Dedifferentiated amniotic fluid mesenchymal stem cell (primary cell): ENCODE results near the gene ANKRD11.

ENCODE experiments used
- DNase-seq: peaks from one replicate; pipeline ENCODE4 v3.0.0-alpha.2; 2016; ENCODE audit errors: extremely low spot score

Gene ANKRD11

DNA sequence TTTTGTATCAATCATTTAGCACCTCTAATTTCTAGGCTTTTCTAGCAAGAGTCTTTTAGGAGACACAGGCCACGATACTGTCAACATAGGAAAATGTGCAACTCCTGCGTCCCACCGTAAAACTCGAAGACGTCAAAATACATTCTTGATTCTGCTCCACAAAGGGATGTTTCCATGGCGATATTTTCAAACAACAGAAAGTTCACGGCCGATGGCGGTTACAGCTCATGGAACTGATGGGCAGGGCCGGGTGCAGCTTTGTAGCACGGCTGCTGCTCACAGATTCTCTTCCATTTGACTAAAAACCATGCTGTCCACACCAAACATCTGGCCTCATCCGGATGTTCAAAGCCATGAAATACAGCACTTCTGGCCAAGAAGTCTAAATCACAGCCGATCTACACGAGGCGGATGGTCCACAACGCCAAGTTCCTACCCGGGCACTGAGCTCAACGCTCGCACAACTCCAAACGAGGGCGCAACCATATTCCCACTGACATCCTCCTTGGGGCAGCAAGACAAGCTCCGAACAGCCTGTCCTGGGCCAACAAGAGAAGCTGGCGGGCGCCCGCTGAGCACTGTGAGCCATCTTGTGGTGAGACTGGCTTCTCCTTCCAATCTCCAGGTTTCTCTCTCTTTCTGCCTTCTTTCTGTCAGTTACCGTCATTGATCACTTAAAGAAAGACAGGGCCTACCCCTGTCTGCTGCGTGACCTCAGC, 193.0 kb downstream of the ANKRD11 start:
- no peak for DNase-seq

- DNase-seq, result no peak
Observed at GRCh38 chr16:89295915-89296314, 194.4 kb downstream of the ANKRD11 start.

DNA sequence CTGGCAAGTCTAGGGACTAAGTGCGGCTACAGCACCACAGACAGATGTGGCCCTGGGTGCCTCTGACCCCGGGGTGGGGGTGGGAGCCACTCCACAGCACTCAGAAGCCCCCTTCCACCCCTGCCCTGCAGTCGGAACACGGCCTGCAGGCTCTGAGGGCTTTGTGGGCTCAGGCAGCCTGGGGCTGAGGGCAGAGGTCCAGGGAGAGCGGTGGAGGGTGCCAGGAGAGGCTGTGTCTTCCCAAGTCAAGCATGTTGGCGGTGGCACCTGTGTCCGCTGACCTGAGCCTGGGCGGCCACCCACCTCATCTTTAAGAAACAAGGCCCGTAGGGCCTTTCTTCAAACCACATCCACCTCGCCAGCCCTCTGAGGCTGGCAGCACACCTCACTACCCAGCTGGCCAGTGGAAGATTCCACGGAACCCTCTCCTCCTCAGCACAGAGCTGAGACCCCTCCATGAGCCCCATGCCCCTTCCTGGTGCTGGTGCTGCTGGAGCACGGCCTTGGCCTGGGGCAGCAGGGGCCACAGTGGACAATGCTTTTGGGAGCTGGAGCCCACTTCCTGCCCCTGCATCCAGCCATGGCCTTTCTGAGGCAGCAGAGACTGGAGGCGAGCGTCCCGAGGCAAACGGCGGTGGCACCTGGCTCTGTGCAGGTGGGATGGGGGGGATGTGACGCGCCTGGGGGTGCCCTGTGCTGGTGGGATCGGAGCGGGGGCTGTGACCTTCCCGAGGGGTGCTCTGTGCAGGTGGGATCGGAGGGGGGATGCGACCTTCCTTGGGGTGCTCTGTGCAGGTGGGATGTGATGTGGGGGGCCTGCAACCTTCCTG, 195.1 kb downstream of the ANKRD11 start:
- DNase-seq, result no peak

- no peak for DNase-seq
Observed at GRCh38 chr16:89294486-89294885, 195.9 kb downstream of the ANKRD11 start.

GRCh38 chr16:89293276-89294143, 196.9 kb downstream of the ANKRD11 start:
- no peak for DNase-seq

DNA sequence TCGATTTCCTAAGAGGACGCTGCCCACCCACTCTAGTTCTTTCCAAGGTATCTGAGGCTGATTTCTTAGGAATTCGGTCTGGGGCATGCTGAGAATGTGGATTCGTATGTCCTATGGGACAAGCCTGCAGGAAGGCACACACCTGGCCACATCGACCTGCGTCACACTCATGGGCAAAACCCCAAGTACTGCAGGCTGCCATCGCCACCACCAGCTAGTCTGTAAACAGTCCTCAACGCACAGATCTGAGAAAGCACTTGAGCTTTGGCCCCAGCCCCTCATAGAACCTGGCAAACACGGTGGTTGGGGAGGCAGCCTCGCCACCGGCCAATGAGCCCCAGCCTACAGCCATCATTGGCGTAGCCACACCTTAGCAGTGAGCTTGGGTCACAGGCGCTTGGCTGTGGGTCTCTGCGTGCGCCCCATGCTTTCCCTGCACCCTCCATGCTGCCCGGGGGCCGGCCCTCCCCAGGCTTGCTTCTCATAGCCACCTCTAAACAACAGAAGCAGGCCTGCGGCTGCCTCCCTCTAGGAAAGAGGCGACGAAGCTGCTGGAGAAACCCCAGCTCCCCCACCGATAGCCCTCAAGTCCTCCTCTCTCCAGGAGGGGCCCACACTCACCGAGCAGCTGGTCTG, 197.8 kb downstream of the ANKRD11 start:
- DNase-seq, result no peak

- DNase-seq, result no peak
Observed at GRCh38 chr16:89291776-89292175, 198.6 kb downstream of the ANKRD11 start.

- DNase-seq, result no peak
Observed at GRCh38 chr16:89291363-89291762, 199.0 kb downstream of the ANKRD11 start.

DNA sequence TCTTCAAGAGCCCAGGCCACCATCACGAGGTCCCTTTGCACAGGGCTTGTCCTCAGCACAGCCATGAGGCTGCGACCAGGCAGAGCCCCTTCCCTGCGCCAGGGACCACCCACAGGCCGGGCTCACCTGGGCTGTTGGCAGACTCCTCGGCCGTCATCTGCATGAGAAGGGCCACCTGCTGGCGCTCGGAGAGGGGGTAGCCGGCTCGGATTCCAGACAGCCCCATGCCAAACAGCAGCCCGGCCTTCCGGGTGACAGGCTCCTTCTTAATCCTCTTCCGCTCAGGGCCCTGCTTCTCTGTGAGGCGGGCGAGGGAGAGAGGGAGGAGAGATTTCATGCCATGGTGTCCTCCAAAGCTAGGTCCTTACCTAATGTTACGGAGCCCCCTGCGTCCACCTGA, 199.5 kb downstream of the ANKRD11 start:
- DNase-seq, result no peak

- DNase-seq, result no peak
Observed at GRCh38 chr16:89290472-89290871, 199.9 kb downstream of the ANKRD11 start.

DNA sequence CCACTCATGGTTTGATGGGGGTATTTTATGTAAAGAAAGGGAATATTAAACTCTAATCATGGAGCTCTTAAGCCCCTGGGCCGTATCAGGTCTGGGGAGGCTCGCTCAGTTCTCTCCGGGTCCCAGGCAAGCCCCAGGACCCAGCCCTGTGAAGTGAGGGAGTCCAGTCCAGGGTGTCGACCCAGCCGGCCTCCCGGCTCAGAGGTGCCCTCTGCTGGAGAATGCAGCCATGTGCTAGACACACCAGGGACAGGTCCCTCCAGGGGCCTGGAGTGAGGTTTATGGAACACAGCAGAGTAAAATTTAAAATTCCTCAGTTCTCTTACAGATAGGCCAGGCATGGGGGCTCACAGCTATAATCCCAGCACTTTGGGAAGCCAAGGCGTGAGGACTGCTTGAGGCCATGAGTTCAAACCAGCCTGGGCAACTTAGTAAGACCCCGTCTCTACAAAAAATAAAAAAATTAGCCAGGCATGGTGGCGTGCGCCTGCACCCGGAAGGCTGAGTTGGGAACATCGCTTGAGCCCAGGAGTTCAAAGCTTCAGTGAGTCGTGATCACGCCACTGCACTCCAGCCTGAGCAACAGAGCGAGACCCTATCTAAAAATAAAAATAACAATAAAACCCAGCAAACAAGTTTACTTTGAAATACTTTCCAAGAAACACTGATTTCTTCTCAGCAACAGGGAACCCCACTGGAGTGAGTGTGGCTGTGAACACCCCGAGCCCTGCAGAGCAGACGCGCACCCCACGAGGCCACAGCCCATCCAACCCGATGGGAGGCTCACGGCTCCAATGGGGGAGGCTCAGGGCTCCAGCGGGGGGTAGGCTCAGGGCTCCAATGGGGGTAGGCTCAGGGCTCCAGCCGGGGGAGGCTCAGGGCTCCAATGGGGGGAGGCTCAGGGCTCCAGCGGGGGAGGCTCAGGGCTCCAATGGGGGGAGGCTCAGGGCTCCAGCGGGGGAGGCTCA, 200.6 kb downstream of the ANKRD11 start:
- no peak for DNase-seq

DNA sequence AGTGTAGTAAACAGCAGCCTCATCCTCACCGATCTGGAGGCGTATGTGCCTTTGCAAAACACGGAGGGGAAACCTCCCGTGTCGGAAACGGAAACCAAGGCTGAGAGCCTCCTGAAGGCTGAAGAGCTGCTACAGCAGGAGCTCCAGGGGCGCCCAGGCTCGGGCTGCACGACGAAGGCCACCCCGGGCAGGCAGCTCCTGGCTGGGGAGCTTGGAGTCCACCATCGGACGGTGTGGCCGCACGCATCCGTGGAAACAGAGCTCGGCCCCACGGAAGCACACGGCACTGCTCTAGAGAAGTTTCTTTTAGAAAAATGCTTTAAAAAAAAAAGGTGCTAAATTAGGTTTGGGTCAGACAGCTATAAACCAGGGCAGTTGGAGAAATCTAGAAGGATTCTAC, 201.4 kb downstream of the ANKRD11 start:
- DNase-seq, result no peak

DNA sequence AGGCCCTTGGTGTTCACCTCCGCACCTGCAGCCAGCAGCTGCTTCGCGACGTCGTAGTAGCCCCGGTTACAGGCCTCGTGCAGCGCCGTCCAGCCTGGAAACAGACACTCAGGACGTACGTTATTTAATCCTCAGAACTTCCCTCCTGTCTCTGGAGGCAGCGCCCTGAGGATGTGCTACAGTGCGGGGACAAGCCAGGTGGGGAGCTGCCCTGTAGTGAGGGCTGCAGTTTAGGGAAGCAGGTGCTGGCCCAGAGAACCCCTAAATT, 201.8 kb downstream of the ANKRD11 start:
- DNase-seq, result no peak

DNA sequence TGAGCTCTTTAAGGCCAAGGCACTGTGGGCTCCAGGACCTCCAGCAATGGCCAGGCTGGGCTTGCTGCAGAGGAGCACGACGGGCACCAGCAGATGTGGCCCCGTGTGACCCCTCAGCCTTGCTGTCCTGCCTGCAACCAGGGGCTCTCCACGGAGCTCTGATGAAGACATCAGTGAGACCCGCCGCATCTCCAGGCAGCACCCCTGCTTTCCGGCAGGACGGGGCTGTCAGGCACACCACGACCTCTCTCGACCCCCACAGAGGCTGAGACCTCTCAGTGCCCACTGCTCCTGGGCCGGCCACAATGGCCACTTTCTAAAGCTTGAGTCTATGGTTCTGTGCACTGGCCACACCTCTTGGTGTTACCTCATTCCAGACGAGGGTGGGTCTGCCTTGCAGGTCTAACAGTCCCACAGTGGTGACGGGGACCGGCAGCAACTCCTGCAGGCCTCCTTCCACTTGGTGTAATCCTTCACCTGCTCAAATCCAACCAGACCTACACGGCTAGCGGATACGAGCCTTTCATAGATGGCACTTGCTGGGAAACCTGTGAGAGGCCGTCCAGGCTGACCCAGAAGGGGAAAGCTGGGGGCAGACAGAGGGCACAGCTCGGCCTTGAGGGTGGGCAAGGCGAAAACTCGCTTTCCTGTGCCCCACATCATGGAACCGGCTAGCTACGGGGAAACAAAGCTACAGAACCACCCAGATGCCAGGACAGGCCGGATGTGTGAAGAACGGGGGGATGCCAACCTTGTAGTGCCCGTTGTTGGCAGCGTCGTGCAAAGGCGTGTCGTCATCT, 202.4 kb downstream of the ANKRD11 start:
- DNase-seq, result no peak

GRCh38 chr16:89286096-89286495, 204.3 kb downstream of the ANKRD11 start:
- no peak for DNase-seq

DNA sequence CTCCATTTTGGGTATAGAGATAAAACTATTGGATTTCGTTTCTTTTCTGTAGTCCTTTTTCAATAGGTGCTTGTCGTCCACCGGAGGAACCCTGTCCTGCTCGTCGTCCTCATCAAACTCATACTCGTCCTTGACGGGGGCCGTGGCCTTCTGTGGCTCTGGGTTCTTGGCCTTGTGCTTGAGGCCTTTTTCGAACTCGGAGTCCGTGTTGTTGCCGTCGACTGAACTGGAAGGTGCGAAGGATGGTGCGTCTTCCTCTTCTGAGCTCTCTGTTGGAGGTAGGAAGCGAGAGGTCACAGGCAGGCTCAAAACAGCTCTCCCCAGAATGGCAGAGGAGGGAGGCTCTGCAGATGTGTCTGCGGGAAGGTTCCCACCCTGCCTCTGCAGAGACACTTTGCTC, 205.0 kb downstream of the ANKRD11 start:
- no peak for DNase-seq

DNA sequence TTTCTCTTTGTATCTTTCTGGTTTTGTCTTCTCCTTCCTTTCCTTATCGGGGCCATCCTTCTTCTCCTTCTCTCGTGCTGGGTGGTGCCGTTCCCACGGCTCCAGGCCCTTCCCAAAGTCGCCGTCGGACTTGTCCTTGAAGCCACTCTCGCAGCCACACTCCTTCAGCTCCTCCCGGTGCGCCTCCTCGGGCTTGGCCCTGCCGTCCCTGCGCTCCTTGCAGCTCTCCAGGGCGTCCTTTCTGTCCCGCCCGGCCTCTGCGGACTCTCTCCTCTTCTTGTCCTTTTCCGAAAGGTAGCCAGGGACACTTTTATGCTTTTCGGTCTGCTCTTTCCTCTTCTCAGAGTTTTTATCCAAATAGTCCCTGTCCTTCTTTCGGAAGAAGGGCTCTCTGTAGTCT, 206.9 kb downstream of the ANKRD11 start:
- DNase-seq, result no peak

DNA sequence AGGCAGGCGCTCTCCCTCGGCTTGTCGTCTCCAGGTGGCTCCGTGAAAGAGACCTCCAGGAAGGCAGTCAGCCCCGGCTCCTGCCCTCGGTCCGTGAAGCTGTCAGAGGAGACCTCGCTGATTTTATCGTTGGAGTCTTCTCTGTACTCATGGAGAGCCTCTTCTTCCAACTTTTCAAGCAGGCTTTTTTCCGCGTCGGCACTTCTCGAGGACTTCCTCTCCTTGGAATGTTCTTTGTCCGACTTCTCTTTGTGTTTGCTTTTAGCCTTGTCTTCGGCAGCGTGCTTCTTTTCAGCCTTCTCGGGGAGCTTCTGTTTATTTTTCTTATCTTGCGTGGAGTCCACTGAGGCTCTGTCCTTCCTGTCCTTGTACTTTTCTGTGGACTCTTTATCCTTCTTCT, 207.8 kb downstream of the ANKRD11 start:
- no peak for DNase-seq

DNA sequence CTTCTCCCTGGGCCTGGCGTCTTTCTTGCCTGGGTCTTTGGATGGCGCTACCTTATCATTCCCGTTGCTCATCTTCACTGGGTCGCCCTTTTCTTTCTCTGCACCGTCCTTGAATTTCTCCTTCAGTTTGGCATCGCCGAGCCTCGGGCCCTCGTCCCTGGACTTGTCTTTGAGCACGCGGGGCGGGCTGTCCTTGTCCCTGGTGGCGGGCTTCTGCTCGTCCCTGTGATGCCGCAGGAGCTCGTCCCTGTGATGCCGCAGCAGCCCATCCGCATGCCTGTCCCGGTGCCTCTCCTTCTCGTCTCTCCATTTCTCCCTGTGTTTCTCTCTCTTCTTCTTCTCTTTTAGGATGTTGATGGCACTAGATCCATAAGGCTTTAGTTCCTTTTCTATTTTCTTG, 208.5 kb downstream of the ANKRD11 start:
- DNase-seq, result no peak

DNA sequence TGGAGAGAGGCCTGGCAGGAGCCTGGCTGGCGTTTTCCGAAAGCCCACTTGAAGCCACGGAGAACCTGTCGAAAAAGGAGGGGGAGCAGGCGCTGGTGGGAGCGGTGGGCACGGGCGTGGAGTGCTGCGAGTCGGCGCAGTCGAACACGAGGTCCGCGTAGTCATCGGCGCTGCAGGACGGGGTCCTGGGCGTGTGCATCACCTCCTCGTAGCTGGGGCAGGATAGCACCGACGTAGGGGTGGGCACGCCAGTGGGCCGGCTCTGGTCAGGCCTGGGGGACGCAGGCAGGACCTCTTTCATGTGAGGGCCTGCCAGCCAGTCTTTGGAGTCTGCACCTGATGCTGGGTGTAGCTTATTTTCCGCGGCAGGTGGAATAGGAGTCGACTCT, 209.2 kb downstream of the ANKRD11 start:
- no peak for DNase-seq
